Memory B cell (primary cell): Measurements from ENCODE around the gene RBM47.

ENCODE experiments used
- ATAC-seq: fragments of 150-1000 bp; cut with Tn5 transposase; 2 replicates; pipeline ENCODE4 v1.10.0; 2021; ENCODE audit warnings: low read depth, mild to moderate bottlenecking, moderate library complexity
- DNase-seq, 2 donors: peaks; one replicate each; pipeline ENCODE4 v3.0.0; 2022; ENCODE audit warnings: low spot score in 2 of 2
- H3K27ac Mint-ChIP-seq: one replicate; pipeline ENCODE4 v1.8.0; 2022; ENCODE audit warnings: mild to moderate bottlenecking, moderate library complexity, mixed read lengths
- H3K27me3 Mint-ChIP-seq: one replicate; pipeline ENCODE4 v1.8.0; 2022; ENCODE audit warnings: mixed read lengths
- H3K36me3 Mint-ChIP-seq: one replicate; pipeline ENCODE4 v1.8.0; 2022; ENCODE audit warnings: mild to moderate bottlenecking, mixed read lengths
- H3K4me1 Mint-ChIP-seq: one replicate; pipeline ENCODE4 v1.8.0; 2022; ENCODE audit warnings: mixed read lengths
- H3K4me3 Mint-ChIP-seq: one replicate; pipeline ENCODE4 v1.8.0; 2022; ENCODE audit warnings: mild to moderate bottlenecking, moderate library complexity, mixed read lengths
- H3K9me3 Mint-ChIP-seq: one replicate; pipeline ENCODE4 v1.8.0; 2022; ENCODE audit warnings: mixed read lengths

Gene RBM47

DNA sequence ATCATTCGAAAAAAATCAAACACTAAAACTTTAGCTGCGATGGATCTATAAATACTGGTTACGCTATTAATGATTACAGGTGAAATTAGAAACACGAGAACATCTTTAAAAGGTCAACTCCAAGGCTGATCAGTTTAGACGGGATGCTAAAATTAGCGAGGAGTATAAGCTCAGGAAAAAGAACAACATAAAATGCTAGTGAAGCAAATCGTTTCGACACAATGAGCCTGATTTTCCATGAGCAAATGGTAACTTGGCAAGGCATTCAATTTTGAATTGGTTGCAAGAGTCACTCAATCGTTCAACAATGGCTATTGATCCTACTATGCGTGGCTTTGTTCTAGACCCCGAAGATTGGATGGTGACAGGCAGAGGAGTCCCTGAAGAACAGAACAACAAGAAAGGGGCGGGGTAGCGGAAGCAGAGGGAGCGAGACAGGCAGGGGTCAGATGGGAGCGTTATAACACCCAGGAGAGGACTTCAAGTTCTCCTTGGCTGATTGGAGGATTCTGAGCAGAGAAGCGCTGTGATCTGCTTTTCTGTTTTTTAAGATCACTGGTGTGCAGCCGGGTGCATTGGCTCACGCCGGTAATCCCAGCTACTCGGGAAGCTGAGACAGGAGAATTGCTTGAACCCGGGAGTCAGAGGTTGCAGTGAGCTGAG is 146.5 kb downstream of the RBM47 start:
- ATAC-seq (no peak), DNase-seq (no peak)
- no peak overlapping the region for H3K4me3 Mint-ChIP-seq

DNA sequence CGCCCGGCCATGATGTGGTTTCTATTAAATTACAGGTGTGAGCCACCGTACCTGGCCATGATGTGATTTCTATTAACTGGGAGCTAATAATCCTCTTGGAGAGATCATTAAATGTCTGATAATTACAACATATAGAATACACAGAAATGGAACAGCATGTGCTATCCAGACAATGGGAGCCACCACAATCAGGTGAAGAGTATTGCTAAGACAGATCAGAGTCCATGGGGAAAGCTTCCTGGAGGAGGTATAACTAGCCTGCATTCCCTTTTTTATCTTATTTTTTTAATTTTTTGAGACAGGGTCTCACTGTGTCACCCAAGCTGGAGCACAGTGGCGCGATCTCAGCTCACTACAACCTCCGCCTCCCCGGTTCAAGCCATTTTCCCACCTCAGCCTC is 147.7 kb downstream of the RBM47 start:
- H3K27ac Mint-ChIP-seq = no peak overlapping the region
- peaks cover 4% of the 10 kb centered on the region for H3K4me1 Mint-ChIP-seq
- H3K4me3 Mint-ChIP-seq = no peak overlapping the region
- peaks cover 10% of the 10 kb centered on the region for H3K36me3 Mint-ChIP-seq
- H3K9me3 Mint-ChIP-seq = no peaks in the 10 kb centered on the region
- no peak for ATAC-seq
- DNase-seq = no peak
- H3K27me3 Mint-ChIP-seq = no peaks in the 10 kb centered on the region

More for the DNA sequence above, 146.5 kb downstream of the RBM47 start:
- Mint-ChIP-seq H3K36me3 (peaks cover 11% of the 10 kb centered on the region), H3K27me3 (no peaks in the 10 kb centered on the region), H3K4me1 (peaks cover 4% of the 10 kb centered on the region), H3K9me3 (no peaks in the 10 kb centered on the region), H3K27ac (no peak overlapping the region)

DNA sequence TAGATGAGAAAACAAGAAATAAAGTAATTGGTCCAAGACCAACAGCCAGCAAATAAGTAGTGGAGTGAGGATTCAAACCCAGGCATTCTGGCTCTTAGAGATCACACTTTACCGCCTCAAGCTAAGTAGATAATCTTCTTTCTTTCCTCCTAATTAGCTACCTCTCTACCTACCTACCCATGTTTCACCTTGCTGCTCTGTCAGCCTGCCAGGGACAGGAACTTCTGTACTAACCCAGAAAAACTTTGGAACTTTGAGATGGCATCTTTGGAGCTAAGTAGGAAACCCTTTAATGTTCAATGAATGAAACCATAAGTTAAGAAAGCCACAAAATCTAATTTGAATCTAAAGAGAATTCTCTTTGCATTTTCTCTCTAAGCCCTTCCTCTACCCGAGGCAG is 149.4 kb downstream of the RBM47 start:
- H3K4me1 Mint-ChIP-seq = peaks cover 4% of the 10 kb centered on the region
- H3K36me3 Mint-ChIP-seq = peaks cover 5% of the 10 kb centered on the region
- no peaks in the 10 kb centered on the region for H3K9me3 Mint-ChIP-seq
- DNase-seq (no peak), ATAC-seq (no peak)
- no peaks in the 10 kb centered on the region for H3K27me3 Mint-ChIP-seq
- H3K4me3 Mint-ChIP-seq = no peak overlapping the region
- peak overlapping the region; percentile 60 for H3K27ac Mint-ChIP-seq

DNA sequence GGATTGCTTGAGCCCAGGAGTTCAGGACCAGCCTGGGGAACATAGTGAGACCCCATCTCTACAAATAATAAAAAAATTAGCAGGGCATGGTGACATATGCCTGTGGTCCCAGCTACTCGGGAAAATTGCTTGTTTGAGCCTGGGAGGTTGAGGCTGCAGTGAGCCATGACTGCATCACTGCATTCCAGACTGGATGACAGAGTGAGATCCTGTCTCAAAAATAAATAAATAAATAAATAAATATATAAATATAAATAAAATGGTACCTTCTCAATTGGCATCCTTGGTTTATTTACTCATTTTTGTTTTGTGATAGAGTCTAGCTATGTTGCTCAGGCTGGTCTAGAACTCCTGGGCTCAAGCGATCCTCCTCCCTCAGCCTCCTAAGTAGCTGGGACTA is 150.3 kb downstream of the RBM47 start:
- no peak for ATAC-seq

DNA sequence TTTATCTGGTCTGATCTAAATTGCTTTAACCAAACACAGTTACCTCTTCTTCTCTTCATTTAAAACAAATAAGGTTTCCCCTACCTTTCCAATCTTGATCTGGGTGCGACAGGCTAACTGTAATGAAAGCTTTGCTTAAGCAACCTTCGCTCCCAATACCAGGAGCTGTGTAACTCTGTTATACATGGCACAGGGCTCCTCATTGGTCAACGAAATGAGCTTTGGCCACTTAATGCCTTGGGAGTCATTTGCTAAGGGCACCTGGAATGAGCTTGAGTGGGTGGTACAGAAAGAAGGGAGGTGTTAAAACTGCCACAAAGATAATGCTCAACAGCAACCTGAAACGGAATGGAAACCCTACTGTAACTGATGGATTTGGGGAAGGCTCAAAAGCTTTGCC is 154.1 kb downstream of the RBM47 start:
- DNase-seq = no peak
- no peak for ATAC-seq
- peaks cover 5% of the 10 kb centered on the region for H3K36me3 Mint-ChIP-seq
- H3K9me3 Mint-ChIP-seq = peaks cover 1% of the 10 kb centered on the region
- no peaks in the 10 kb centered on the region for H3K27me3 Mint-ChIP-seq
- H3K27ac Mint-ChIP-seq = peak overlapping the region; percentile 77
- no peak overlapping the region for H3K4me3 Mint-ChIP-seq
- peaks cover 9% of the 10 kb centered on the region for H3K4me1 Mint-ChIP-seq

More for the DNA sequence above, 150.3 kb downstream of the RBM47 start:
- Mint-ChIP-seq H3K9me3 (no peaks in the 10 kb centered on the region), H3K27me3 (no peaks in the 10 kb centered on the region), H3K27ac (no peak overlapping the region), H3K4me3 (no peak overlapping the region), H3K36me3 (peaks cover 5% of the 10 kb centered on the region), H3K4me1 (peaks cover 6% of the 10 kb centered on the region)
- no peak for DNase-seq

DNA sequence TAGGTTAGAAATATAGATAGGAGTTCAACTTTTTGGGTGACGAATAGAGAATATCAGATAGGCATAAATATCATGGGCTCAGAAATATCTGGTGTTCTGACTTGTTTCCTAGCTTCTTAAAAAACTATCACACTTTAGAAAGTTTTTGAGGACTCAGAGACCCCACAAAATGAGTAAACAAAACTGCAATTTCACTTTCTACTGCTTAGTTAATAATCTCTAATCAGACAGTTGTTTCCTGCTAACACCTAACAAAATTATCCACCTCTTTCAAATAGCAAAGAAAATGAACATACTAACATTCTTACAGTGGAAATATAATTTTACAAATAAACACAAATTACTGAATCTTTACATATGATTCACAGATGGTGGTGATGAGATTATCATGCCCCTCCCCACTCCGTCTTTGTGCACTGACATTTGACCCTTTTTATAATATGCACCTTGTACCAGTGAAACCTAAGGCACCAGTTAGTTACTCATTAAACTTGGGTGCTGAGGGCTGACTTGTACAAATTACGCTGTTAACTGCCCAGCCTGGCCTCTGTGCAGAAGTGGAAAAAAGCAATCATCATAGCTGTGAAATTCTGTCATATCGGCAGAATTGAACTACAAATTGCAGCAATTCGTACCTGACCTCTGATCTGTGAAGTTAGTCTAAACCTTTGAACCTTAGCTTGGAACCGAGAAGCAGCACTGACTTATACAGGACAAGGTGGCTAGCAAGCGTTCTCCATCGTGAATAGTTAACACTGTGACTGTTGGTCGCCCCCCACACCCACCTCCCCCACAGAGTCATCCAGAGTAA is 155.9 kb downstream of the RBM47 start:
- H3K36me3 Mint-ChIP-seq = peaks cover 5% of the 10 kb centered on the region
- no peak for DNase-seq
- H3K4me1 Mint-ChIP-seq = peaks cover 9% of the 10 kb centered on the region
- no peak overlapping the region for H3K4me3 Mint-ChIP-seq
- H3K9me3 Mint-ChIP-seq = peaks cover 1% of the 10 kb centered on the region
- no peak overlapping the region for H3K27ac Mint-ChIP-seq
- no peak for ATAC-seq
- H3K27me3 Mint-ChIP-seq = no peaks in the 10 kb centered on the region

DNA sequence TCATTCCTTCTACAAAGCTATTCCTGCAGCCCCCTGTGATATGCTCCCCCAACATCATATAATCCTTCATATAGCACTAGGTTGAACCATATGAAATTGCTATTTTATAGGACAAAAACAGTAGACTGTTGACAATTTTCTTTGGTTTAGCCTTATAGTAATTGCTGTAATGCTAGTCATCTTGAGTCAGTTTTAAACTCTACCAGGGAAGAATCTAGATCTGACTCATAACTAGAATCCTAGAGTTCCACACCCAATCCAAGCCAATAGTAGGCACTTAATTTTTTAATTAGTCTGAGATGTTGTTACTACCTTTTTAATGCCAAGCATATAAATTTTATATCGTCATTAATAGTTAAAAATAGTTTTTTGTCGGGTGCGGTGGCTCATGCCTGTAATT is 157.7 kb downstream of the RBM47 start:
- DNase-seq (no peak), ATAC-seq (no peak)
- peaks cover 9% of the 10 kb centered on the region for H3K4me1 Mint-ChIP-seq
- H3K4me3 Mint-ChIP-seq = no peak overlapping the region
- H3K9me3 Mint-ChIP-seq = peaks cover 1% of the 10 kb centered on the region
- no peaks in the 10 kb centered on the region for H3K27me3 Mint-ChIP-seq
- H3K36me3 Mint-ChIP-seq = peaks cover 3% of the 10 kb centered on the region
- H3K27ac Mint-ChIP-seq = no peak overlapping the region

DNA sequence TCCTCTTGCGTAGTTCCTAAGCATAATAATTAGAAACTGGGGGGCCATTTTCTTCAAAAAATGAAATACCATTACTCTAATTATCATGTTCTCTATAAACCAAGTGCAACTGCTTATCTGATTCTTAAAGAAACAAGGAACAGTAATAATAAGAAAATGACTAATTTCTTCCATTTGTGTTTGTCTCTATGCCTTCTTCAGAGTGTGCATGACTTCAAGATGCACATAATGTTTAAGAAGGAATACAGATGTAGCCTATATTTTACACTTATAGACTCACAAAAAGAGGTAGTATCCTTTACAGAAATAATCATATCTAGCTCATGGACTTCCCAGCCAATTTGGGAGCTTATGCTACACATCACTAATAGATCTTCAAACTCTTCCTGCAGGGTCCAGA is 162.9 kb downstream of the RBM47 start:
- DNase-seq (no peak), ATAC-seq (no peak)
- Mint-ChIP-seq H3K9me3 (peaks cover 1% of the 10 kb centered on the region), H3K4me1 (peaks cover 8% of the 10 kb centered on the region), H3K4me3 (no peak overlapping the region), H3K27me3 (no peaks in the 10 kb centered on the region), H3K36me3 (peaks cover 11% of the 10 kb centered on the region), H3K27ac (peak overlapping the region; percentile 28)

DNA sequence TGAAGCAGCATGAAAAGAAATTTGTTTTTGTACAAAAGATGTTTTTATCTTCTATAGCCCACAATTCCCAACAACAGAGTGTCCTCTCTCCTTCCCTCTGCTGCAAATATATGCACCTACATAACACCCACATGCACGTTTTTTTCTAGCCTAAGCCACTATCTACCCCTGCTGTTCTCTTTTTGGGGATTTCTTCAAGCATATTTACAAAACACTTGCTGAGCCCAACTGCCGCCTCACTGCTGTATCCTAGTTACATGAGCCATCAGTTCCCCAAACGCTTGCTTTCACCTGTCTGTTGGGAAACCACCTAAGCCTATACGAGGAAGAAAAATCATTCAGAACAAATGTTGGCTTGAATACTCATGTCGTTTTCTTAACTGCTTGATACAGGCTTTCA is 167.3 kb downstream of the RBM47 start:
- ATAC-seq = peak; percentile 95
- no peaks in the 10 kb centered on the region for H3K27me3 Mint-ChIP-seq
- peaks cover 9% of the 10 kb centered on the region for H3K36me3 Mint-ChIP-seq
- H3K27ac Mint-ChIP-seq = peak overlapping the region; percentile 49
- no peak overlapping the region for H3K4me3 Mint-ChIP-seq
- peaks cover 6% of the 10 kb centered on the region for H3K4me1 Mint-ChIP-seq
- DNase-seq = peak; percentile 25 to 65
- no peaks in the 10 kb centered on the region for H3K9me3 Mint-ChIP-seq

DNA sequence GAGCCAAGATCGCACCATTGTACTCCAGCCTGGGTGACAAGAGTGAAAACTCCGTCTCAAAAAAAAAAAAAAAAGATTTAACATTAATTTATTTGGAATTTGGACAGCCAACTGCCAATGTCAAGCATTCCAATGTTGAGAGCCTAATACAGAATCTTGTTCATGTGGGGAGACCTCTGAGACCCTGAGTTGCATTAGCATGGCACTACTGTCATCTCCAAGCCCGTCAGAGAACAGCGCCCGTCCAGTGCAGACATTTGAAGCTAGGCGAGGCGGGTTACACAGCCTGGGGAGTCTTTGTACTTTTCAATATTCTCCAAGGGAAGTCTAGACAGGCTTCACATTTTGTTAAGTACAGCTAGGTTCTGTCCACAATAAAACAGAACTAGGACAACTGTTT is 167.8 kb downstream of the RBM47 start:
- H3K36me3 Mint-ChIP-seq = peaks cover 9% of the 10 kb centered on the region
- no peaks in the 10 kb centered on the region for H3K27me3 Mint-ChIP-seq
- H3K4me3 Mint-ChIP-seq = no peak overlapping the region
- ATAC-seq (peak; percentile 5), DNase-seq (no peak)
- peak overlapping the region; percentile 49 for H3K27ac Mint-ChIP-seq
- peaks cover 6% of the 10 kb centered on the region for H3K4me1 Mint-ChIP-seq
- no peaks in the 10 kb centered on the region for H3K9me3 Mint-ChIP-seq

DNA sequence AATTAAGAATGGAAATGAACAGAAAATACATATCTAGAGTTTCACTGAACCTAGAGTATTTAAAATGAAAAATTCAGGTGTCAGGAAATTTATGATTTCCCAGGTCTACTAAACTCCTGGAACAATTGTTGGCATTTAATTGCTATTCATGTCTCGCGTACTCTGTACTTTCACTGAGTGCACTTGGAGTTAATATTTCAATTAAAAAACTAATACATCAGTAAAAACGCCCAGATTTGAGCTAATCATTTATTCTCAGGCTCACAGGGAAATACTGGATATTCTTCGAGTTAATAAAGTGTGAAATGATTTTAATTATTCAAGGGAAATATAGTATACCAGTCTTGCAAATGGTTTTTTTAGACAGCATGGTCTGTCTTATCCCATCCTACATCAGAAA is 168.6 kb downstream of the RBM47 start:
- Mint-ChIP-seq H3K27ac (peak overlapping the region; percentile 49), H3K4me1 (peaks cover 6% of the 10 kb centered on the region), H3K9me3 (no peaks in the 10 kb centered on the region), H3K27me3 (no peaks in the 10 kb centered on the region), H3K36me3 (peaks cover 9% of the 10 kb centered on the region), H3K4me3 (no peak overlapping the region)
- ATAC-seq = no peak
- no peak for DNase-seq

DNA sequence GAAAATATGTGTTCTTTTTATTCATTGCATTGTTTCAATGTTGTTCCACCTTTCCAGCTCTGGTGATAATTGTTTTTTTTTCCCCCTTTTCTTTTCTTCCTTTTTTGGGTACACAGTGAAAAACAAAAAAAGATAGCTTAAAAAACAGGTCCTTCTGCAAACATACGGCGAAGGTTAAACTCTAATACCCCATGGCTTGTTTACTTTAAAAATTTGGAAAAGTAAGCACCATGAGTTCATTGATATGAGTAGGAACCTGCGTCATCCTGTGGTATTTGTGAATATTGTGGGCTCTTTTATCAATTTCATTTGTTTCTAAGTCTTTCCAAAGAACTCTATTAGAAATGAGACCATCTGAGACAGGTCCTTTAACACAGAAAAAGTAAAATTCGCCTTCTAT is 171.0 kb downstream of the RBM47 start:
- ATAC-seq (no peak), DNase-seq (no peak)
- H3K27ac Mint-ChIP-seq = no peak overlapping the region
- H3K4me1 Mint-ChIP-seq = peaks cover 5% of the 10 kb centered on the region
- H3K36me3 Mint-ChIP-seq = peaks cover 2% of the 10 kb centered on the region
- H3K4me3 Mint-ChIP-seq = no peak overlapping the region
- H3K27me3 Mint-ChIP-seq = no peaks in the 10 kb centered on the region
- no peaks in the 10 kb centered on the region for H3K9me3 Mint-ChIP-seq

DNA sequence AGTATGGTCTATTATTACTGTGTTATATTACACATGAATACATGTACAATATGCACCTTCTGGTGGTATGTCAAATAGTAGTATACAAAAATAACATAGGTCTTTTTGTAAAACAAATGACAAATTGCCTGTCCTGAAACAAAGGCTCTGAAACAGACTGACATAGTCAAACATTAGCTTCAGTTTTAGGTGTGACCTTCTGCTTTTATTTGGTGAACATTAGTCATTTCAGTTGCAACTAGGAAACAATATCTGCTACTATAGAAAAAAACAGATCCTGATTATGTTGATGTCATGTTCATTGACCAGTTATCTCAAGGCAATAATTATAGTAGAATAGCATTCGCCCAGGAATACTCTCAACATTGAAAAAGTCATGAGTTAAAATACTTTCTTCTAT is 171.6 kb downstream of the RBM47 start:
- Mint-ChIP-seq H3K36me3 (peaks cover under 1% of the 10 kb centered on the region), H3K27ac (no peak overlapping the region), H3K4me3 (no peak overlapping the region), H3K4me1 (peaks cover 4% of the 10 kb centered on the region), H3K27me3 (no peaks in the 10 kb centered on the region), H3K9me3 (no peaks in the 10 kb centered on the region)
- DNase-seq (no peak), ATAC-seq (no peak)

DNA sequence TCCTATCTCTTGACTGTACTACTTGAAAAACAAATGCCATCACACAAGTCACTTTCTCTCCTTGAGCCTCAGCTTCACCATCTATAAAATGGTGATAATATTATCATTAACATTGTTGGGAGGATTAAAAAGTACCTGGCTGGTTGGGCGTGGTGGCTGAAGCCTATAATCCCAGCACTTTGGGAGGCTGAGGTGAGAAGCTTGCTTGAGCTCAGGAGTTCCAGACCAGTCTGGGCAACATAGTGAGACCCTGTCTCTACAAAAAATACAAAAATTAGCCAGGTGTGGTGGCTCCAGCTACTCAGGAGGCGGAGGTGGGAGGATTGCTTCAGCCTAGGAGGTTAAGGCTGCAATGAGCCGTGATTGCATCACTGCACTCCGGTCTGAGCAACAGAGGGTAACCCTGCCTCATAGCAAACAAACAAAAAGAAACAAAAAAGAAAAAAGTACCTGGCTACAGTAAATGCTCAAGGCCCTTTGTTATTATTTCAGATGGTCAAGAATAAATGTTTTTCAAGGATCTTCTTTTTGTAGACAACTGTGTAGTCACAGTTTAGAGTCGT is 174.2 kb downstream of the RBM47 start:
- peaks cover 7% of the 10 kb centered on the region for H3K4me1 Mint-ChIP-seq
- H3K27ac Mint-ChIP-seq = no peak overlapping the region
- ATAC-seq (no peak), DNase-seq (no peak)
- peaks cover 2% of the 10 kb centered on the region for H3K36me3 Mint-ChIP-seq
- no peaks in the 10 kb centered on the region for H3K27me3 Mint-ChIP-seq
- H3K9me3 Mint-ChIP-seq = no peaks in the 10 kb centered on the region
- H3K4me3 Mint-ChIP-seq = no peak overlapping the region
